ENCODE measurements around the gene XPR1.

DNA sequence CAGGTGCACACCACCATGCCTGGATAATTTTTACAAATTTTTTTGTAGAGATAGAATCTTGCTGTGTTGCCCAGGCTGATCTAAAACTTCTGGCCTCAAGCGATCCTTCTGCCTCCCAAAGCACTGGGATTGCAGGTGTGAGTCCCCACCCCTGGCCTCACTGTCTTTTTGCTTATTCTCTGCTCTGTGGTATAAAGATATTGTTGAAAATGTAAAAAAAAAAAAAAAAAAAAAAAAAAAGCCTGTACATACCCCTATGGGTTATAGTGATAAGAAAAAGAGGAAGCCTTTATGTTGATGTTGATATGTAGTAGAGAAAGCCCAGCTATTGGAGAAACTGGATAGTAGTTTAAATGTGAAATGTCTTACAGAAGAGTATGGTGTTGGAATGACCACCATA, 125.8 kb downstream of the XPR1 start:
- no peak for TF ChIP-seq MAX (IDR thresholded peaks at IDR 0.05; ENCODE audit: insufficient read depth, insufficient read length)
- no peak for TF ChIP-seq CTCF (IDR thresholded peaks at IDR 0.05; ENCODE audit: extremely low read depth in 1 of 2, insufficient read depth in 1 of 2, low read depth in 1 of 2, low read length in 2 of 2)
- TF ChIP-seq POLR2AphosphoS5 (IDR thresholded peaks at IDR 0.05; ENCODE audit: insufficient read depth, low read depth, low read length), result no peak
- TF ChIP-seq POLR2A (IDR thresholded peaks at IDR 0.05; ENCODE audit: low read depth, low read length), result no peak
- TF ChIP-seq EZH2 (IDR thresholded peaks at IDR 0.05; ENCODE audit: borderline replicate concordance, low read depth, low read length, severe bottlenecking), result no peak

Data from endothelial cell of umbilical vein (primary cell).